Uterus (tissue), 2 donors: ENCODE results near the gene CPEB2.

Source experiments
- POLR2A ChIP-seq, 2 donors: fragments of 450-650 bp; IDR thresholded peaks; one replicate each; pipeline ENCODE4 v1.6.1; 2016; ENCODE audit warnings: antibody characterized with exemption in 2 of 2, mild to moderate bottlenecking in 1 of 2, moderate library complexity in 1 of 2
- TF ChIP-seq, protein P1 (sequence below), 4 experiments: fragments of 200-600 bp in 2 of 4; fragments of 450-650 bp in 2 of 4; sonication (generic) in 2 of 4; IDR thresholded peaks; one replicate each; pipeline ENCODE4 v1.5.1; 2016 to 2019; ENCODE audit warnings: antibody characterized with exemption in 4 of 4, mild to moderate bottlenecking in 2 of 4, moderate library complexity in 1 of 4

DNA sequence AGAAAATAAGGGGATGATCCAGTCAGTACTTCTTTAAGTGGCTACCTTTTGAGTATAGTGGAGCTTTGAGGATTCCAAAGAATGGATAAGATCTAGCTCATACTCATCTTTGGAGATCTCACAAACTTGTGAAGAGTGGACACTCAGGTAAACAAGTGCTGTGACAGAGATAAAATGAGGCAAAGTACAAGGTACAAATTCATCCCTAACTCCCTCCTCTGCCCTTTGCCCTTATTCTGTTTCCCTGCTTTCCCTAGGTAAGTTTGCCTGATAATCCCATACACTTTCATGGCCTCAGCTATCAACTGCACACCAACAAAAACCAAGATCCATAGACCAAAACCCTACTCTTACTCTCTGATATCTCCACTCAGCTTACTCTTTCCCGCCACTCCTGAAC, 16.4 kb upstream of the CPEB2 start:
- TF ChIP-seq POLR2A (IDR thresholded peaks at IDR 0.05): no peak
- TF ChIP-seq, protein P1, sequence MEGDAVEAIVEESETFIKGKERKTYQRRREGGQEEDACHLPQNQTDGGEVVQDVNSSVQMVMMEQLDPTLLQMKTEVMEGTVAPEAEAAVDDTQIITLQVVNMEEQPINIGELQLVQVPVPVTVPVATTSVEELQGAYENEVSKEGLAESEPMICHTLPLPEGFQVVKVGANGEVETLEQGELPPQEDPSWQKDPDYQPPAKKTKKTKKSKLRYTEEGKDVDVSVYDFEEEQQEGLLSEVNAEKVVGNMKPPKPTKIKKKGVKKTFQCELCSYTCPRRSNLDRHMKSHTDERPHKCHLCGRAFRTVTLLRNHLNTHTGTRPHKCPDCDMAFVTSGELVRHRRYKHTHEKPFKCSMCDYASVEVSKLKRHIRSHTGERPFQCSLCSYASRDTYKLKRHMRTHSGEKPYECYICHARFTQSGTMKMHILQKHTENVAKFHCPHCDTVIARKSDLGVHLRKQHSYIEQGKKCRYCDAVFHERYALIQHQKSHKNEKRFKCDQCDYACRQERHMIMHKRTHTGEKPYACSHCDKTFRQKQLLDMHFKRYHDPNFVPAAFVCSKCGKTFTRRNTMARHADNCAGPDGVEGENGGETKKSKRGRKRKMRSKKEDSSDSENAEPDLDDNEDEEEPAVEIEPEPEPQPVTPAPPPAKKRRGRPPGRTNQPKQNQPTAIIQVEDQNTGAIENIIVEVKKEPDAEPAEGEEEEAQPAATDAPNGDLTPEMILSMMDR (IDR thresholded peaks at IDR 0.05): no peak
